Skeletal muscle satellite cell (primary cell): ENCODE measurements around the gene SCGB1C2.

Experiments
- H3K27me3 ChIP-seq: 2 replicates; pipeline ENCODE4 v1.7.0; 2013; ENCODE audit warnings: low read length; ENCODE audit not compliant: control insufficient read depth, insufficient read depth
- H3K36me3 ChIP-seq: 2 replicates; pipeline ENCODE4 v1.7.0; 2013; ENCODE audit warnings: mild to moderate bottlenecking, control low read depth, low read length; ENCODE audit not compliant: insufficient read depth
- H3K4me1 ChIP-seq: 2 replicates; pipeline ENCODE4 v1.7.0; 2013; ENCODE audit warnings: low read length; ENCODE audit not compliant: control insufficient read depth, insufficient read depth
- H3K4me2 ChIP-seq: 2 replicates; pipeline ENCODE4 v1.7.0; 2013; ENCODE audit warnings: mild to moderate bottlenecking, low read length
- H3K4me3 ChIP-seq: 2 replicates; pipeline ENCODE4 v1.7.0; 2013; ENCODE audit warnings: low read length
- H3K9ac ChIP-seq: 2 replicates; pipeline ENCODE4 v1.7.0; 2013; ENCODE audit warnings: mild to moderate bottlenecking, low read depth, low read length, moderate library complexity
- H3K9me3 ChIP-seq: replicated peaks from 2 replicates; pipeline ENCODE4 v1.7.0; 2013; ENCODE audit warnings: mild to moderate bottlenecking, control low read depth, low read length

Gene SCGB1C2

GRCh38 chr17:151886-152859 lies 14.8 kb downstream of the SCGB1C2 start:
- no peaks in the 10 kb centered on the region for H3K36me3 ChIP-seq
- no peak overlapping the region for H3K4me2 ChIP-seq
- no peak overlapping the region for H3K4me3 ChIP-seq
- H3K9ac ChIP-seq: no peak overlapping the region
- peaks cover 11% of the 10 kb centered on the region for H3K27me3 ChIP-seq
- peaks cover 5% of the 10 kb centered on the region for H3K4me1 ChIP-seq
- no peaks in the 10 kb centered on the region for H3K9me3 ChIP-seq

- Histone ChIP-seq H3K4me1 (peaks cover 5% of the 10 kb centered on the region), H3K36me3 (no peaks in the 10 kb centered on the region), H3K9ac (no peak overlapping the region), H3K4me2 (no peak overlapping the region), H3K4me3 (no peak overlapping the region), H3K27me3 (peaks cover 17% of the 10 kb centered on the region), H3K9me3 (no peaks in the 10 kb centered on the region)
Observed at GRCh38 chr17:152860-153420, 15.6 kb downstream of the SCGB1C2 start.

- no peak overlapping the region for H3K4me3 ChIP-seq
- no peaks in the 10 kb centered on the region for H3K9me3 ChIP-seq
- H3K4me1 ChIP-seq: peaks cover 5% of the 10 kb centered on the region
Observed at GRCh38 chr17:153851-154250, 16.5 kb downstream of the SCGB1C2 start.

GRCh38 chr17:155576-155975 lies 18.2 kb downstream of the SCGB1C2 start:
- H3K9ac ChIP-seq: no peak overlapping the region
- H3K4me2 ChIP-seq: no peak overlapping the region
- H3K36me3 ChIP-seq: no peaks in the 10 kb centered on the region
- peaks cover 19% of the 10 kb centered on the region for H3K27me3 ChIP-seq
- no peaks in the 10 kb centered on the region for H3K9me3 ChIP-seq
- peaks cover 5% of the 10 kb centered on the region for H3K4me1 ChIP-seq
- no peak overlapping the region for H3K4me3 ChIP-seq

More at GRCh38 chr17:153851-154250, 16.5 kb downstream of the SCGB1C2 start:
- Histone ChIP-seq H3K9ac (no peak overlapping the region), H3K27me3 (peaks cover 23% of the 10 kb centered on the region), H3K36me3 (no peaks in the 10 kb centered on the region), H3K4me2 (no peak overlapping the region)

GRCh38 chr17:156094-156621 lies 18.8 kb downstream of the SCGB1C2 start:
- Histone ChIP-seq H3K4me3 (no peak overlapping the region), H3K4me1 (peaks cover 5% of the 10 kb centered on the region), H3K9me3 (no peaks in the 10 kb centered on the region), H3K36me3 (no peaks in the 10 kb centered on the region), H3K9ac (no peak overlapping the region), H3K4me2 (no peak overlapping the region), H3K27me3 (peaks cover 23% of the 10 kb centered on the region)

GRCh38 chr17:156946-157345 lies 19.6 kb downstream of the SCGB1C2 start:
- no peak overlapping the region for H3K4me3 ChIP-seq
- no peak overlapping the region for H3K4me2 ChIP-seq
- H3K27me3 ChIP-seq: peaks cover 26% of the 10 kb centered on the region
- H3K4me1 ChIP-seq: peaks cover 5% of the 10 kb centered on the region
- no peaks in the 10 kb centered on the region for H3K9me3 ChIP-seq
- H3K36me3 ChIP-seq: no peaks in the 10 kb centered on the region
- no peak overlapping the region for H3K9ac ChIP-seq

- Histone ChIP-seq H3K9ac (no peak overlapping the region), H3K36me3 (no peaks in the 10 kb centered on the region), H3K27me3 (peaks cover 26% of the 10 kb centered on the region), H3K9me3 (no peaks in the 10 kb centered on the region), H3K4me1 (peaks cover 2% of the 10 kb centered on the region), H3K4me3 (no peak overlapping the region), H3K4me2 (no peak overlapping the region)
Observed at GRCh38 chr17:157901-158300, 20.5 kb downstream of the SCGB1C2 start.

- Histone ChIP-seq H3K4me3 (no peak overlapping the region), H3K27me3 (peaks cover 26% of the 10 kb centered on the region), H3K4me1 (no peaks in the 10 kb centered on the region), H3K36me3 (no peaks in the 10 kb centered on the region), H3K9ac (no peak overlapping the region), H3K9me3 (no peaks in the 10 kb centered on the region), H3K4me2 (no peak overlapping the region)
Observed at GRCh38 chr17:158379-158778, 21.0 kb downstream of the SCGB1C2 start.

GRCh38 chr17:159609-160008 lies 22.2 kb downstream of the SCGB1C2 start:
- no peaks in the 10 kb centered on the region for H3K9me3 ChIP-seq
- no peaks in the 10 kb centered on the region for H3K36me3 ChIP-seq
- no peaks in the 10 kb centered on the region for H3K4me1 ChIP-seq
- H3K27me3 ChIP-seq: peaks cover 26% of the 10 kb centered on the region
- H3K9ac ChIP-seq: no peak overlapping the region
- no peak overlapping the region for H3K4me2 ChIP-seq
- no peak overlapping the region for H3K4me3 ChIP-seq

- H3K9ac ChIP-seq: no peak overlapping the region
- no peak overlapping the region for H3K4me2 ChIP-seq
- no peaks in the 10 kb centered on the region for H3K36me3 ChIP-seq
- H3K9me3 ChIP-seq: no peaks in the 10 kb centered on the region
- no peaks in the 10 kb centered on the region for H3K4me1 ChIP-seq
- no peak overlapping the region for H3K4me3 ChIP-seq
- peaks cover 26% of the 10 kb centered on the region for H3K27me3 ChIP-seq
Observed at GRCh38 chr17:160336-160735, 23.0 kb downstream of the SCGB1C2 start.

- Histone ChIP-seq H3K9ac (no peak overlapping the region), H3K4me2 (no peak overlapping the region), H3K4me3 (no peak overlapping the region), H3K27me3 (peaks cover 29% of the 10 kb centered on the region), H3K36me3 (no peaks in the 10 kb centered on the region), H3K4me1 (no peaks in the 10 kb centered on the region), H3K9me3 (no peaks in the 10 kb centered on the region)
Observed at GRCh38 chr17:161481-161880, 24.1 kb downstream of the SCGB1C2 start.
